ENCODE results near the gene USP24. TPM values are rescaled to one million over a fixed set of nuclear protein-coding genes. Genes with fewer than 3 reads are reported as not detected.

The USP24 gene
- polyA plus RNA-seq, 1 of the 3 experiments (the other 2 are of a cell fraction): 8.1 TPM

DNA sequence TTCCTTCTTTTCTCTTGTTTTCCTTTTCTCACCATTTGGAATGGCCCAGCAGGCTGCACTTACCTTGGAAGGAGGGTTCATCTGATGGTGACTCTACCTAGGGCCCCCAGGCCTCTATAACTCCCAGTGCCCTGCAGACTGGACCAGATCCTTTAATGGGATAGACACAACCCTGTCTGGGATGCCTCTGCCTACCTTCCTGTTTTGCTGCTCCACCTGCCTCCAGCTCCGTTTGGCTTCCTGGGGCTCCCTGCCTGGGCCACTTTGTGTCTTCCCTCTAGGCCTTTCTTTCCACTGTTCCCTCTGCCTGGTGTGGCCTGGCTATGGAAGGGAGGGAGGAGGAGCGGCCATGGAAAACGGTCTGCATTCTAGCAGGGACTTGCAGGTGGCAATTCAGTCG is 168.3 kb downstream of the USP24 start:
- CTCF ChIA-PET: interaction anchor here (0.6 to 1.3 kb wide), 4 partner anchors 12 to 1564 kb away, joined by 3 to 5 read pairs (median 3); no protein-coding TSS in a partner anchor
- Histone ChIP-seq H3K4me2 (no peak overlapping the region), H3K36me3 (replicated peaks in 1 of 2; ENCODE audit: control insufficient read depth in 1 of 2, insufficient read depth in 2 of 2, low read length in 1 of 2) (no peaks in the 10 kb centered on the region), H3K9ac (no peak overlapping the region), H3F3A (replicated peaks; ENCODE audit: insufficient read depth) (no peaks in the 10 kb centered on the region), H2AFZ (ENCODE audit: low read depth) (no peak overlapping the region), H3K4me1 (ENCODE audit: control insufficient read depth in 1 of 2, insufficient read depth in 2 of 2, low read depth in 1 of 2, low read length in 1 of 2) (peaks cover 0 to 28% of the 10 kb centered on the region in 2 experiments; a peak in 1 of 4 replicates), H3K4me3 (ENCODE audit: low read depth in 2 of 2, low read length in 1 of 2) (no peak overlapping the region), H3K27ac (ENCODE audit: low read depth in 2 of 2, low read length in 1 of 2) (no peak overlapping the region), H3K79me2 (ENCODE audit: insufficient read depth) (no peaks in the 10 kb centered on the region), H3K9me2 (no peaks in the 10 kb centered on the region), H4K20me1 (ENCODE audit: insufficient read depth) (no peaks in the 10 kb centered on the region), H3K27me3 (ENCODE audit: insufficient read depth) (peaks cover 5% of the 10 kb centered on the region; the same call in 1 of the 2 replicates), H3K9me3 (no peaks in the 10 kb centered on the region)
- DNase-seq: no peak
- TF ChIP-seq, protein P1, sequence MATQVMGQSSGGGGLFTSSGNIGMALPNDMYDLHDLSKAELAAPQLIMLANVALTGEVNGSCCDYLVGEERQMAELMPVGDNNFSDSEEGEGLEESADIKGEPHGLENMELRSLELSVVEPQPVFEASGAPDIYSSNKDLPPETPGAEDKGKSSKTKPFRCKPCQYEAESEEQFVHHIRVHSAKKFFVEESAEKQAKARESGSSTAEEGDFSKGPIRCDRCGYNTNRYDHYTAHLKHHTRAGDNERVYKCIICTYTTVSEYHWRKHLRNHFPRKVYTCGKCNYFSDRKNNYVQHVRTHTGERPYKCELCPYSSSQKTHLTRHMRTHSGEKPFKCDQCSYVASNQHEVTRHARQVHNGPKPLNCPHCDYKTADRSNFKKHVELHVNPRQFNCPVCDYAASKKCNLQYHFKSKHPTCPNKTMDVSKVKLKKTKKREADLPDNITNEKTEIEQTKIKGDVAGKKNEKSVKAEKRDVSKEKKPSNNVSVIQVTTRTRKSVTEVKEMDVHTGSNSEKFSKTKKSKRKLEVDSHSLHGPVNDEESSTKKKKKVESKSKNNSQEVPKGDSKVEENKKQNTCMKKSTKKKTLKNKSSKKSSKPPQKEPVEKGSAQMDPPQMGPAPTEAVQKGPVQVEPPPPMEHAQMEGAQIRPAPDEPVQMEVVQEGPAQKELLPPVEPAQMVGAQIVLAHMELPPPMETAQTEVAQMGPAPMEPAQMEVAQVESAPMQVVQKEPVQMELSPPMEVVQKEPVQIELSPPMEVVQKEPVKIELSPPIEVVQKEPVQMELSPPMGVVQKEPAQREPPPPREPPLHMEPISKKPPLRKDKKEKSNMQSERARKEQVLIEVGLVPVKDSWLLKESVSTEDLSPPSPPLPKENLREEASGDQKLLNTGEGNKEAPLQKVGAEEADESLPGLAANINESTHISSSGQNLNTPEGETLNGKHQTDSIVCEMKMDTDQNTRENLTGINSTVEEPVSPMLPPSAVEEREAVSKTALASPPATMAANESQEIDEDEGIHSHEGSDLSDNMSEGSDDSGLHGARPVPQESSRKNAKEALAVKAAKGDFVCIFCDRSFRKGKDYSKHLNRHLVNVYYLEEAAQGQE (IDR thresholded peaks at IDR 0.05; ENCODE audit: low read depth, low read length): no peak
- TF ChIP-seq GATA2 (CRISPR knock-in tag; IDR thresholded peaks at IDR 0.05) (no peak), GABPA (IDR thresholded peaks at IDR 0.05; ENCODE audit: low read depth) (no peak), TEAD4 (IDR thresholded peaks at IDR 0.05; ENCODE audit: borderline replicate concordance, insufficient read depth) (no peak), POLR2AphosphoS5 (IDR thresholded peaks at IDR 0.05; ENCODE audit: low read depth, low read length) (no peak), EP300 (IDR thresholded peaks at IDR 0.05; ENCODE audit: borderline replicate concordance in 1 of 2, low read depth in 1 of 2, low read length in 1 of 2) (no peak), RCOR1 (IDR thresholded peaks at IDR 0.05; ENCODE audit: low read length) (no peak), RFX5 (IDR thresholded peaks at IDR 0.05; ENCODE audit: low read length) (no peak), TAF1 (IDR thresholded peaks at IDR 0.05; ENCODE audit: borderline replicate concordance, low read depth, low read length) (no peak), EZH2phosphoT487 (IDR thresholded peaks at IDR 0.05; ENCODE audit: borderline replicate concordance, low read depth) (no peak), RXRA (IDR thresholded peaks at IDR 0.05; ENCODE audit: borderline replicate concordance, low read depth) (no peak), ELF1 (IDR thresholded peaks at IDR 0.05) (no peak)
- TF ChIP-seq, protein P2, sequence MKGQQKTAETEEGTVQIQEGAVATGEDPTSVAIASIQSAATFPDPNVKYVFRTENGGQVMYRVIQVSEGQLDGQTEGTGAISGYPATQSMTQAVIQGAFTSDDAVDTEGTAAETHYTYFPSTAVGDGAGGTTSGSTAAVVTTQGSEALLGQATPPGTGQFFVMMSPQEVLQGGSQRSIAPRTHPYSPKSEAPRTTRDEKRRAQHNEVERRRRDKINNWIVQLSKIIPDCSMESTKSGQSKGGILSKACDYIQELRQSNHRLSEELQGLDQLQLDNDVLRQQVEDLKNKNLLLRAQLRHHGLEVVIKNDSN (IDR thresholded peaks at IDR 0.05; ENCODE audit: borderline replicate concordance, low read depth): no peak
- POLR2A ChIA-PET: no interaction called here
- WGBS (ENCODE audit: low lambda C conversion rate): 59% methylated on average over 4 of the region's 4 CpGs

DNA sequence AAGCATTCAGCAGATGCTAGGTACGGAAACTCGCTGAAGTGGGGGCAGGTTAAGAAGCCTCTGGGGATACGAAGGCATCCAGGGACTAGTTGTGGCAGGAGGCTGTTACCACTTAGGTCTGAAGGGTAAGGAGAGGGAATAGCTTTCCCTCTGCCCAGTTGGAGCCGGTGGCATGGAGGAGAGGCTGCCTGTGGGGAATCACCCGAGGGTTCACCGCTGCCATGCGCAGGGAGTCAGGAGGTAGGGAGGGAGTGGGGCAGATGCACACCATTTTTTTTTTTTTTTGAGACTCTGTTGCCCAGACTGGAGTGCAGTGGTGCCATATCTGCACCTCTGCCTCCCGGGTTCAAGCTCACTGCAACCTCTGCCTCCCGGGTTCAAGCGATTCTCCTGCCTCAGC is 169.7 kb downstream of the USP24 start:
- H3K9ac ChIP-seq: no peak overlapping the region
- no peaks in the 10 kb centered on the region for H3K9me3 ChIP-seq
- H3K4me3 ChIP-seq (ENCODE audit: low read depth in 2 of 2, low read length in 1 of 2): no peak overlapping the region
- peaks cover 0 to 23% of the 10 kb centered on the region in 2 experiments; a peak in 1 of 4 replicates for H3K4me1 ChIP-seq (ENCODE audit: control insufficient read depth in 1 of 2, insufficient read depth in 2 of 2, low read depth in 1 of 2, low read length in 1 of 2)
- H3F3A ChIP-seq (replicated peaks; ENCODE audit: insufficient read depth): no peaks in the 10 kb centered on the region
- H3K27ac ChIP-seq (ENCODE audit: low read depth in 2 of 2, low read length in 1 of 2): no peak overlapping the region
- H3K4me2 ChIP-seq: no peak overlapping the region
- H3K36me3 ChIP-seq (replicated peaks in 1 of 2; ENCODE audit: control insufficient read depth in 1 of 2, insufficient read depth in 2 of 2, low read length in 1 of 2): no peaks in the 10 kb centered on the region
- no peaks in the 10 kb centered on the region for H4K20me1 ChIP-seq (ENCODE audit: insufficient read depth)
- ChIA-PET POLR2A (no interaction called here), CTCF (interaction anchor here (1.0 to 3.1 kb wide), 3 partner anchors 13 to 26 kb away, joined by 3 to 9 read pairs (median 3); no protein-coding TSS in a partner anchor)
- no peak overlapping the region for H2AFZ ChIP-seq (ENCODE audit: low read depth)
- WGBS (ENCODE audit: low lambda C conversion rate): 89% methylated on average over 10 of the region's 10 CpGs
- DNase-seq: no peak
- no peaks in the 10 kb centered on the region for H3K9me2 ChIP-seq
- H3K79me2 ChIP-seq (ENCODE audit: insufficient read depth): no peaks in the 10 kb centered on the region
- peaks cover 19% of the 10 kb centered on the region for H3K27me3 ChIP-seq (ENCODE audit: insufficient read depth)
- TF ChIP-seq, protein P1 (IDR thresholded peaks at IDR 0.05; ENCODE audit: low read depth, low read length): no peak
- no peak for TF ChIP-seq RFX5 (IDR thresholded peaks at IDR 0.05; ENCODE audit: low read length)
- TF ChIP-seq, protein P3, sequence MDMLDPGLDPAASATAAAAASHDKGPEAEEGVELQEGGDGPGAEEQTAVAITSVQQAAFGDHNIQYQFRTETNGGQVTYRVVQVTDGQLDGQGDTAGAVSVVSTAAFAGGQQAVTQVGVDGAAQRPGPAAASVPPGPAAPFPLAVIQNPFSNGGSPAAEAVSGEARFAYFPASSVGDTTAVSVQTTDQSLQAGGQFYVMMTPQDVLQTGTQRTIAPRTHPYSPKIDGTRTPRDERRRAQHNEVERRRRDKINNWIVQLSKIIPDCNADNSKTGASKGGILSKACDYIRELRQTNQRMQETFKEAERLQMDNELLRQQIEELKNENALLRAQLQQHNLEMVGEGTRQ (IDR thresholded peaks at IDR 0.05; ENCODE audit: borderline replicate concordance, low read depth, low read length): no peak
- no peak for TF ChIP-seq RXRA (IDR thresholded peaks at IDR 0.05; ENCODE audit: borderline replicate concordance, low read depth)
- no peak for TF ChIP-seq TCF12 (IDR thresholded peaks at IDR 0.05)
- TF ChIP-seq MXI1 (IDR thresholded peaks at IDR 0.05; ENCODE audit: low read depth, low read length): no peak
- TF ChIP-seq, protein P4, sequence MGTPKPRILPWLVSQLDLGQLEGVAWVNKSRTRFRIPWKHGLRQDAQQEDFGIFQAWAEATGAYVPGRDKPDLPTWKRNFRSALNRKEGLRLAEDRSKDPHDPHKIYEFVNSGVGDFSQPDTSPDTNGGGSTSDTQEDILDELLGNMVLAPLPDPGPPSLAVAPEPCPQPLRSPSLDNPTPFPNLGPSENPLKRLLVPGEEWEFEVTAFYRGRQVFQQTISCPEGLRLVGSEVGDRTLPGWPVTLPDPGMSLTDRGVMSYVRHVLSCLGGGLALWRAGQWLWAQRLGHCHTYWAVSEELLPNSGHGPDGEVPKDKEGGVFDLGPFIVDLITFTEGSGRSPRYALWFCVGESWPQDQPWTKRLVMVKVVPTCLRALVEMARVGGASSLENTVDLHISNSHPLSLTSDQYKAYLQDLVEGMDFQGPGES (IDR thresholded peaks at IDR 0.05; ENCODE audit: low read depth, low read length): no peak
